ENCODE results near the gene C14orf180.

Gene C14orf180

GRCh38 chr14:104597576-104597975, 18.0 kb downstream of the C14orf180 start:
- no peak overlapping the region for H2AFZ ChIP-seq (ENCODE audit: low read depth, low read length, severe bottlenecking)
- no peaks in the 10 kb centered on the region for H3K9me2 ChIP-seq (replicated peaks; ENCODE audit: insufficient read depth, low read length)
- no peaks in the 10 kb centered on the region for H3K9me3 ChIP-seq (ENCODE audit: insufficient read depth, low read length)
- no peak overlapping the region for H3K4me2 ChIP-seq (ENCODE audit: low read depth, low read length, poor library complexity, severe bottlenecking)
- TF ChIP-seq CTCF (IDR thresholded peaks at IDR 0.05; ENCODE audit: insufficient read depth, low read length, poor library complexity, severe bottlenecking) (no peak), EZH2phosphoT487 (conservative IDR thresholded peaks at IDR 0.05; ENCODE audit: low read length) (no peak)
- H3K27me3 ChIP-seq (ENCODE audit: low read length): no peaks in the 10 kb centered on the region
- no peaks in the 10 kb centered on the region for H3K36me3 ChIP-seq (ENCODE audit: low read length)
- no peak overlapping the region for H3K4me3 ChIP-seq (ENCODE audit: insufficient read depth, low read length, poor library complexity, severe bottlenecking)
- H3K79me2 ChIP-seq (ENCODE audit: insufficient read depth, low read length): no peaks in the 10 kb centered on the region
- H3K27ac ChIP-seq (ENCODE audit: low read depth, low read length): no peak overlapping the region
- no peaks in the 10 kb centered on the region for H4K20me1 ChIP-seq (ENCODE audit: low read depth, low read length)
- H3K9ac ChIP-seq (ENCODE audit: low read length): no peak overlapping the region
- no peaks in the 10 kb centered on the region for H3F3A ChIP-seq (ENCODE audit: insufficient read depth)

GRCh38 chr14:104598039-104598909, 18.7 kb downstream of the C14orf180 start:
- no peak overlapping the region for H3K4me3 ChIP-seq (ENCODE audit: insufficient read depth, low read length, poor library complexity, severe bottlenecking)
- no peaks in the 10 kb centered on the region for H3F3A ChIP-seq (ENCODE audit: insufficient read depth)
- TF ChIP-seq EZH2phosphoT487 (conservative IDR thresholded peaks at IDR 0.05; ENCODE audit: low read length) (no peak), CTCF (IDR thresholded peaks at IDR 0.05; ENCODE audit: insufficient read depth, low read length, poor library complexity, severe bottlenecking) (no peak)
- no peaks in the 10 kb centered on the region for H3K27me3 ChIP-seq (ENCODE audit: low read length)
- H4K20me1 ChIP-seq (ENCODE audit: low read depth, low read length): no peaks in the 10 kb centered on the region
- no peak overlapping the region for H3K9ac ChIP-seq (ENCODE audit: low read length)
- no peak overlapping the region for H2AFZ ChIP-seq (ENCODE audit: low read depth, low read length, severe bottlenecking)
- no peaks in the 10 kb centered on the region for H3K9me2 ChIP-seq (replicated peaks; ENCODE audit: insufficient read depth, low read length)
- no peak overlapping the region for H3K4me2 ChIP-seq (ENCODE audit: low read depth, low read length, poor library complexity, severe bottlenecking)
- no peaks in the 10 kb centered on the region for H3K79me2 ChIP-seq (ENCODE audit: insufficient read depth, low read length)
- no peaks in the 10 kb centered on the region for H3K36me3 ChIP-seq (ENCODE audit: low read length)
- H3K9me3 ChIP-seq (ENCODE audit: insufficient read depth, low read length): no peaks in the 10 kb centered on the region
- no peak overlapping the region for H3K27ac ChIP-seq (ENCODE audit: low read depth, low read length)

- TF ChIP-seq CTCF (IDR thresholded peaks at IDR 0.05; ENCODE audit: insufficient read depth, low read length, poor library complexity, severe bottlenecking) (no peak), EZH2phosphoT487 (conservative IDR thresholded peaks at IDR 0.05; ENCODE audit: low read length) (no peak)
- no peaks in the 10 kb centered on the region for H3K79me2 ChIP-seq (ENCODE audit: insufficient read depth, low read length)
- H3K27me3 ChIP-seq (ENCODE audit: low read length): no peaks in the 10 kb centered on the region
- no peak overlapping the region for H2AFZ ChIP-seq (ENCODE audit: low read depth, low read length, severe bottlenecking)
- H3K36me3 ChIP-seq (ENCODE audit: low read length): no peaks in the 10 kb centered on the region
- no peaks in the 10 kb centered on the region for H3K9me2 ChIP-seq (replicated peaks; ENCODE audit: insufficient read depth, low read length)
- no peaks in the 10 kb centered on the region for H3F3A ChIP-seq (ENCODE audit: insufficient read depth)
- H3K4me3 ChIP-seq (ENCODE audit: insufficient read depth, low read length, poor library complexity, severe bottlenecking): no peak overlapping the region
- no peak overlapping the region for H3K4me2 ChIP-seq (ENCODE audit: low read depth, low read length, poor library complexity, severe bottlenecking)
- no peak overlapping the region for H3K9ac ChIP-seq (ENCODE audit: low read length)
- H4K20me1 ChIP-seq (ENCODE audit: low read depth, low read length): no peaks in the 10 kb centered on the region
- no peak overlapping the region for H3K27ac ChIP-seq (ENCODE audit: low read depth, low read length)
- no peaks in the 10 kb centered on the region for H3K9me3 ChIP-seq (ENCODE audit: insufficient read depth, low read length)
Measured at GRCh38 chr14:104598910-104599273, 19.3 kb downstream of the C14orf180 start.

Data from SU-DHL-6 (cell line).